ENCODE measurements around the gene SEC16A.

DNA sequence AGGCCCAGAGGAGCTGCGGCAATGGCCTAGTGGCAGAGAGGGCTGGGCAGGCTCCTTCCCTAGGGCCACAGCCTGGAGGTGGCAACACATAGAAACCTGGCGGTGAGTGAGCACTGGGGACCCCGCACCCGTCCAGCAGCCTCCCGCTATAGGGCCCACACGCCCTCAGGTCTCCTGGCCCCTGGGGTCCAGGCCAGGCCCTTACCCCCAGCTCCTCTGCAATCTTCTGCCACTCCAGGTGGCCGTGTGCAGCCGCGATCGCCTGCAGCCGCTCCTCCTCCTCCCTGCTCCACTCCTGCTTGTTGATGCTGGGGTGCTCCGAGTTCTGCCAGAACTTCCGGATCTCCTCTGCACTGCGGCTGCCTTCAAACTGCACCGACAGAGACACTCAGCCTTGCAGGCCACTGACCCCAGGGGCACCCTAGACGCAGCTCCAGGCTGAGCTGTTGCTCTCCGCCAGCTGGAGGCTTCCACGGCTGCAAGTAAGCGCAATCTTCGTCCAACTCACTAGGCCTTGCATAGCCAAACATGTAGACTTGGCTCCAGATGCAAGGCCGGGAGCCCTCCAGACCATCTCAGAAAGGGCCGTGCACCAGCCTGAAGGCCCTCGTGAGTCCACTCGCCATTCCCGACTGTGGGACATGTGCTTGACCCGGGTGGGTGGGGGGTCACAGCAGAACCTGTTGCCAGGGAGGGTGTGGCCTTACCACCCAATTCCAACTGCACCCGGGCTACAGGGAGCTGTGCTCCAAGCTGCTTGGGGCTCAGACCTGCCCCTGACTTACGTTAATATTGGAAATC is 90.9 kb downstream of the SEC16A start:
- no peak for TF ChIP-seq POLR2A (IDR thresholded peaks at IDR 0.05)
- TF ChIP-seq, protein P1, sequence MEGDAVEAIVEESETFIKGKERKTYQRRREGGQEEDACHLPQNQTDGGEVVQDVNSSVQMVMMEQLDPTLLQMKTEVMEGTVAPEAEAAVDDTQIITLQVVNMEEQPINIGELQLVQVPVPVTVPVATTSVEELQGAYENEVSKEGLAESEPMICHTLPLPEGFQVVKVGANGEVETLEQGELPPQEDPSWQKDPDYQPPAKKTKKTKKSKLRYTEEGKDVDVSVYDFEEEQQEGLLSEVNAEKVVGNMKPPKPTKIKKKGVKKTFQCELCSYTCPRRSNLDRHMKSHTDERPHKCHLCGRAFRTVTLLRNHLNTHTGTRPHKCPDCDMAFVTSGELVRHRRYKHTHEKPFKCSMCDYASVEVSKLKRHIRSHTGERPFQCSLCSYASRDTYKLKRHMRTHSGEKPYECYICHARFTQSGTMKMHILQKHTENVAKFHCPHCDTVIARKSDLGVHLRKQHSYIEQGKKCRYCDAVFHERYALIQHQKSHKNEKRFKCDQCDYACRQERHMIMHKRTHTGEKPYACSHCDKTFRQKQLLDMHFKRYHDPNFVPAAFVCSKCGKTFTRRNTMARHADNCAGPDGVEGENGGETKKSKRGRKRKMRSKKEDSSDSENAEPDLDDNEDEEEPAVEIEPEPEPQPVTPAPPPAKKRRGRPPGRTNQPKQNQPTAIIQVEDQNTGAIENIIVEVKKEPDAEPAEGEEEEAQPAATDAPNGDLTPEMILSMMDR (IDR thresholded peaks at IDR 0.05), result no peak

Data from body of pancreas (tissue), 4 donors.